ENCODE data around the gene KRTAP10-12. TPM values are rescaled to one million over a fixed set of nuclear protein-coding genes. Genes with fewer than 3 reads are reported as not detected.

KRTAP10-12 gene
- total RNA-seq, 2 experiments from 2014 or later: not detected

DNA sequence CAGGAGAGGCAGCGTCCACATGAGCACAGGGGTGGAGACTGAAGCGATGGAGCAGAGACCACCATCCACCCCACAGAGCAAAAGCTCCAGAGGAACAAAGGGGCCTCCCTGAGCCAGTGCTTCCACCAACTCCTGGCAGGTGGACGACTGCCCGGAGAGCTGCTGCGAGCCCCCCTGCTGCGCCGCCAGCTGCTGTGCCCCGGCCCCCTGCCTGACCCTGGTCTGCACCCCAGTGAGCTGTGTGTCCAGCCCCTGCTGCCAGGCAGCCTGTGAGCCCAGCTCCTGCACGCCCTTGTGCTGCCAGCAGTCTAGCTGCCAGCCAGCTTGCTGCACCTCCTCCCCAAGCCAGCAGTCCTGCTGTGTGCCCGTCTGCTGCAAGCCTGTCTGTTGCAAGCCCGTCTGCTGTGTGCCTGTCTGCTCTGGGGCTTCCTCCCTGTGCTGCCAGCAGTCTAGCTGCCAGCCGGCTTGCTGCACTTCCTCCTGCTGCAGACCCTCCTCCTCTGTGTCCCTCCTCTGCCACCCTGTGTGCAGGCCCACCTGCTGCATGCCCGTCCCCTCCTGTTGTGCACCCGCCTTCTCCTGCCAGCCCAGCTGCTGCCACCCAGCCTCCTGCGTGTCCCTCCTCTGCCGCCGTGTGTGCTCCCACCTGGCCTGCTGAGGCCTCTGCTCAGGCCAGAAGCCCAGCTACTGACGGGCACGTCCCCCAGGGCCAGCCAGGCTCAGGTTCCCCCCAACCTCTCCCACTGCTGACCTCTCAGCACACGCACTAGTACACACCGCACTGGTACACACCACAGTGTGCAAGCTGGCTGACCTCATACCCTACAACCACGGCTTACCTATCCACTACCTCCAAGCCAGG lies 5.4 kb downstream of the KRTAP10-12 start:
- no peak for ATAC-seq
- no peak overlapping the region for H3K27ac Mint-ChIP-seq
- H3K36me3 Mint-ChIP-seq (ENCODE audit: low read depth): peaks cover 11% of the 10 kb centered on the region
- ChIA-PET POLR2A (no interaction called here), CTCF (no interaction called here)
- H3K27me3 Mint-ChIP-seq: peaks cover 68% of the 10 kb centered on the region
- DNase-seq: no peak
- intact Hi-C loops (cut with DNase I, micrococcal nuclease): no loop called here
- H3K4me1 Mint-ChIP-seq: no peaks in the 10 kb centered on the region
- no peak overlapping the region for H3K4me3 Mint-ChIP-seq
- H3K9me3 Mint-ChIP-seq (ENCODE audit: low read depth): peaks cover 8% of the 10 kb centered on the region

GRCh38 chr21:44702973-44703730 lies 6.2 kb downstream of the KRTAP10-12 start:
- intact Hi-C loops (cut with DNase I, micrococcal nuclease): no loop called here
- no peak for DNase-seq
- peaks cover 8% of the 10 kb centered on the region for H3K9me3 Mint-ChIP-seq (ENCODE audit: low read depth)
- H3K4me1 Mint-ChIP-seq: no peaks in the 10 kb centered on the region
- no peak overlapping the region for H3K27ac Mint-ChIP-seq
- H3K36me3 Mint-ChIP-seq (ENCODE audit: low read depth): peaks cover 11% of the 10 kb centered on the region
- no peak overlapping the region for H3K4me3 Mint-ChIP-seq
- CTCF ChIA-PET: no interaction called here
- POLR2A ChIA-PET: no interaction called here
- no peak for ATAC-seq
- peaks cover 68% of the 10 kb centered on the region for H3K27me3 Mint-ChIP-seq

DNA sequence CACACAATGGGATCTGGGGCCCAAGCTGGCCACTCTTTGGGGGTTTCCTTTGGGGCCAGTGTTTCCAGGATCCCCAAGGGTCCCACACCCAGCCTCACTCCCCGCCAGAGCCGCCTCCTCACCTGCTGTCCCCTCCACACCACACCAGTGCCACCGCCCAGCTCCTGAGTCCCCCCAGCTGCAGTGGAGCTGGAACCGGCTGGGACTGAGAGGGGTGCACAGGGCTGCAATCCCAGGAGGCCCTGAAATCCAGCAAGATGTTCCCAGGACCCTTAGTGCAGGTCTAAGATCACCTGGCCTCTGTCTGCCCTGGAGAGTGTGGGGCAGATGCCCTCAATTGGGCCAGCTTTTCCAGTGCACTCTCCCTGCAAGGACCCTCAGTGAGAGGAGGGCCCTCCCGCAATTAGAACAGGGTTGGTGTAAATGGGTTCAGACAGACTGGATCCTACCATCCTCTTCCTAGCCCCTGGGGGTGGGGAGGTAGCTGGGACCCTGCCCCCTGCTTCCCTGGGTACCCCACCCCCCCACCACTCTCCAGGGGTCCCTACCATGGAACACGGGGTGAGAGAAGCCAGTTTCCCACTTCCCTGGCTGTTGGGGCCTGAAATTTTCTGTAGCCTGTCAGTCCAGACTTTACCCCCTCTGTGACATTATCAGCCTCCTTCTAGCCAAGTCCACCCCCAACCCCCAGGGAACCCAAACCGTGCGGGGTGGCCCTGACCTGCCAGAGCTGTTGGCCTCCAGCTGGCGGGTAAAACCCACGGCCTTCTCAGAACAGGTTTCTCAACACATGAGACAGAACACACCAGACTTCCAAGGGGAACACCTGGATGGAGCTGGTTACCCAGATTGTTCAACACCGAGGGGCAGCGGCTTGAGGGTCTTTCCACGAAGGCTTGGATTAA lies 7.0 kb downstream of the KRTAP10-12 start:
- H3K36me3 Mint-ChIP-seq (ENCODE audit: low read depth): peaks cover 11% of the 10 kb centered on the region
- H3K27ac Mint-ChIP-seq: no peak overlapping the region
- ATAC-seq: no peak
- intact Hi-C loops (cut with DNase I, micrococcal nuclease): no loop called here
- H3K4me3 Mint-ChIP-seq: no peak overlapping the region
- peaks cover 8% of the 10 kb centered on the region for H3K9me3 Mint-ChIP-seq (ENCODE audit: low read depth)
- no peak for DNase-seq
- ChIA-PET POLR2A (no interaction called here), CTCF (no interaction called here)
- peaks cover 6% of the 10 kb centered on the region for H3K4me1 Mint-ChIP-seq
- H3K27me3 Mint-ChIP-seq: peaks cover 71% of the 10 kb centered on the region

DNA sequence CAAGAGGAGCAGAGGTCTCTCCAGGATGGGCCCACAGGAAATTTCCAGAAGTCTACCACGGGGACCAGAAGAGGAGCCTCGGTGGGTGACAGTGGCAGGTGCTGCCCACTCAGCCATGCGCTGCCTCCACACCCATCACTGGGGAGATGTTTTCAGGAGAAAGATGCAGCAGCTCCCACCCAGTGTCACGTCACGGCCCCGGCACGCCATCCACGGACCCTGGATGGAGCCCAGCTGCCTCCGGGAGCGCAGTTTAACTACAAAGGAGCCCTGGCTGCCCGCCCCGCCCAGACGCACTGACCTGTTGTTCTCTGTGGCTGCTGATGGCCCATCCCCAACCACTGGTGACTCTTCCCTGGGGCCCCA lies 7.6 kb downstream of the KRTAP10-12 start:
- intact Hi-C loops (cut with DNase I, micrococcal nuclease): no loop called here
- H3K27me3 Mint-ChIP-seq: peaks cover 72% of the 10 kb centered on the region
- no peak for ATAC-seq
- DNase-seq: no peak
- POLR2A ChIA-PET: no interaction called here
- no peak overlapping the region for H3K4me3 Mint-ChIP-seq
- CTCF ChIA-PET: no interaction called here
- H3K9me3 Mint-ChIP-seq (ENCODE audit: low read depth): peaks cover 8% of the 10 kb centered on the region
- H3K36me3 Mint-ChIP-seq (ENCODE audit: low read depth): peaks cover 11% of the 10 kb centered on the region
- H3K27ac Mint-ChIP-seq: no peak overlapping the region
- H3K4me1 Mint-ChIP-seq: peaks cover 11% of the 10 kb centered on the region

GRCh38 chr21:44706026-44706705 lies 9.2 kb downstream of the KRTAP10-12 start:
- Mint-ChIP-seq H3K9me3 (ENCODE audit: low read depth) (peaks cover 8% of the 10 kb centered on the region), H3K4me3 (no peak overlapping the region), H3K36me3 (ENCODE audit: low read depth) (peaks cover 11% of the 10 kb centered on the region), H3K27ac (no peak overlapping the region), H3K4me1 (peaks cover 18% of the 10 kb centered on the region), H3K27me3 (peaks cover 71% of the 10 kb centered on the region)
- ChIA-PET CTCF (no interaction called here), POLR2A (interaction anchor here (0.6 kb wide), 1 partner anchor 19 kb away, joined by 3 read pairs; no protein-coding TSS in a partner anchor)
- no peak for ATAC-seq
- DNase-seq: no peak
- intact Hi-C loops (cut with DNase I, micrococcal nuclease): no loop called here

- H3K4me3 Mint-ChIP-seq: no peak overlapping the region
- CTCF ChIA-PET: no interaction called here
- POLR2A ChIA-PET: no interaction called here
- peaks cover 11% of the 10 kb centered on the region for H3K36me3 Mint-ChIP-seq (ENCODE audit: low read depth)
- peaks cover 8% of the 10 kb centered on the region for H3K9me3 Mint-ChIP-seq (ENCODE audit: low read depth)
- no peak for ATAC-seq
- H3K27me3 Mint-ChIP-seq: peaks cover 71% of the 10 kb centered on the region
- no peak for DNase-seq
- intact Hi-C loops (cut with DNase I, micrococcal nuclease): no loop called here
- H3K27ac Mint-ChIP-seq: no peak overlapping the region
- H3K4me1 Mint-ChIP-seq: peaks cover 22% of the 10 kb centered on the region
Observed at GRCh38 chr21:44706706-44707581, 10.0 kb downstream of the KRTAP10-12 start.

DNA sequence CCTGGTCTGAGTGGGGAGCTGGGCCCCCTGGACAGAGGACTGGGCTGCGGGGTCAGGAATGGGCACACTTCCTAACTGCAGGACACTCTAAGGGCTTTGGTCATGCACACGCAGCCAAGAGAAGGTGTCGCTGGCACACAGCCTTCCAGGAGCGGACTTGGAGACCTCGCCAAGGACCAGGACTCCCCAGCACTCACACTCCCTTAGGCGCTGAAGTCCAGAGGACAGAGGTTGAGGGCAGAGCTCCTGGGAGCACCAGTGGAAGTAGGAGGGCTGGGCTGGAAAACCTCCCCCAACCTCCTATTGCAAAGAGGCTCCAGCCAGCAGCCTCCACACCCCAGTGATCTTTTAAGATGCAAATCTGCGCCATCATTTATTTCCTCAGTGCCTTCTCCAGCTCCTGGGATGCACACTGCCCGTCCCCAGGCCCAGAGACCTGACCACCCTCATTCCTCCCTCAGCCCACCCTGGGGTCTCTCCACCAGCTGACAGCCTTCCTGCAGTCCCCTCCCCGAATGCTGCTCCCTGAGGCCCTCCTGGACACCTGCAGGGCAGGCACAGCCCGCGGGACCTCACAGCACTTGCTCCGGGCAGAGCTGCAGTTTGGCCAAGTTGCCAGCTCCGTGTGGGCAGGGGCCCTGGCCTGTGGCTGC lies 11.4 kb downstream of the KRTAP10-12 start:
- ChIA-PET POLR2A (no interaction called here), CTCF (interaction anchor here (0.5 to 1.0 kb wide), 2 partner anchors 33 to 54 kb away, joined by 3 read pairs; no protein-coding TSS in a partner anchor)

GRCh38 chr21:44708866-44709425 lies 12.0 kb downstream of the KRTAP10-12 start:
- Mint-ChIP-seq H3K27ac (no peak overlapping the region), H3K9me3 (ENCODE audit: low read depth) (peaks cover 8% of the 10 kb centered on the region), H3K36me3 (ENCODE audit: low read depth) (peaks cover 11% of the 10 kb centered on the region), H3K4me3 (no peak overlapping the region), H3K4me1 (peaks cover 22% of the 10 kb centered on the region), H3K27me3 (peaks cover 72% of the 10 kb centered on the region)
- ATAC-seq (no peak), DNase-seq (no peak)
- CTCF ChIA-PET: interaction anchor here (0.7 to 1.0 kb wide), 2 partner anchors 53 to 63 kb away, joined by 3 read pairs; no protein-coding TSS in a partner anchor
- POLR2A ChIA-PET: no interaction called here
- intact Hi-C loops (cut with DNase I, micrococcal nuclease): no loop called here

More for the DNA sequence above, 11.4 kb downstream of the KRTAP10-12 start:
- Mint-ChIP-seq H3K4me1 (peaks cover 22% of the 10 kb centered on the region), H3K9me3 (ENCODE audit: low read depth) (peaks cover 8% of the 10 kb centered on the region), H3K27ac (no peak overlapping the region), H3K27me3 (peaks cover 71% of the 10 kb centered on the region), H3K4me3 (no peak overlapping the region), H3K36me3 (ENCODE audit: low read depth) (peaks cover 11% of the 10 kb centered on the region)
- intact Hi-C loops (cut with DNase I, micrococcal nuclease): no loop called here
- DNase-seq (no peak), ATAC-seq (no peak)

DNA sequence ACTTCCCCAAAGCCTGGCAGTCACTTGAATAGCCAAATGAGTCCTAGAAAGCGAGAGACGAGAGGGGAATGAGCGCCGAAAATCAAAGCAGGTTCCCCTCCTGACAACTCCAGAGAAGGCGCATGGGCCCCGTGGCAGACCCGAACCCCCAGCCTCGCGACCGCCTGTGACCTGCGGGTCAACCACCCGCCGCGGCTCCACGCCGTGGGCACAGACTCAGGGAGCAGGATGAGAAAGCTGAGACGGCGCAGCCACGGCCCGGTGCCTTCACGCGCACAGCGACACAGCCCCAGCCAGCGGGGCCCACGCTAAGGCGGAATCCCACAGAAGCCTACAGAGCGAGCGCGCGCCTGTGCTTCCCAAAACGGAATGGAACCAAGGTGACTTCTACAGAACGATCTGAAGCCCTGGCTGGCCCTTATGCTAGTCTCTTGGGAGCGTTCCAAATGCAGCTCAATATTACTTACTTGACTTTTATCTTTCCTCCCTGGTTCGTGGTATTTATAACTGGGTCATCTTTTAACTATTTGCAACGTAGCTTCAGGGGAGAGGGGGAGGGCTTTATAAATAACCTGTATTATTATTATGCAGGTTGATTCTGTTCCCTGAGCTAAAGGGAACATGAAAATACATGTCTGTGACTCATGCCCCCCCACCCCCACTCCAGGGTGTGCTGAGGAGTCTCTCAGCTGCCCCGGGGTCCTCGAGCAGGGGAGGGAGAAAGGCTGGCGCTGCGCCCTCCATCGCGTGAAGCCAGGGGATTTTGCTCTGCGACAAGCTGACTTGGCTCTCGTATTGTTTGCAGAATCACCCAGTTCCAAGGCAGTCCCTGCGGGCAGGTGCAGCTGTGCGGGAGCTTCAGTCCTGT lies 12.7 kb downstream of the KRTAP10-12 start:
- no peak overlapping the region for H3K27ac Mint-ChIP-seq
- H3K27me3 Mint-ChIP-seq: peaks cover 70% of the 10 kb centered on the region

More for the DNA sequence above, 12.7 kb downstream of the KRTAP10-12 start:
- Mint-ChIP-seq H3K4me1 (peaks cover 22% of the 10 kb centered on the region), H3K9me3 (ENCODE audit: low read depth) (peaks cover 8% of the 10 kb centered on the region), H3K36me3 (ENCODE audit: low read depth) (peaks cover 11% of the 10 kb centered on the region), H3K4me3 (no peak overlapping the region)
- POLR2A ChIA-PET: no interaction called here
- CTCF ChIA-PET: interaction anchor here (0.7 kb wide), 1 partner anchor 62 kb away, joined by 3 read pairs; no protein-coding TSS in a partner anchor
- peak; percentile 33 for ATAC-seq
- intact Hi-C loops (cut with DNase I, micrococcal nuclease): no loop called here
- DNase-seq: peak; percentile 33

Measured in activated CD4-positive, alpha-beta T cell treated with anti-CD3 and anti-CD28 coated beads for 36 hours (primary cell).